ENCODE results near the gene SERINC1.

DNA sequence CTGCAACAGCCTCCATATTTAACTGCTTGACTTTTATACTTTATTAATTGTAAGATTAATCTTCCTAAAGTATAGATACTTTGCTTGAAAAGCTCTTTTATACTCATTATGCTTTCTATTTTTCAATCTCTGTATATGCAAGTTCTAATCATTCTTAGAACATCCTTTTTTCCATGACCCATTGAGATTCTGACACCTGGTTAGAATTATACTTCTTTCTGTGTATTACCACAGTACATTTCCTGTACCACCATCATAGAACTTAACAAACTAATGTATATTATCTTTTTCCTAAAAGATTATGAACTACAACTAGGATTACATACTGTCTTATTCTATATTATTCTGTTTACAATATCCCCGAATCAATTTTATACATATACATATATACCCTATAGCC, 13.5 kb downstream of the SERINC1 start:
- TF ChIP-seq CTCF (IDR thresholded peaks at IDR 0.05 in 2 of 3, conservative IDR thresholded peaks at IDR 0.05 in 1 of 3; ENCODE audit: insufficient read depth in 2 of 3, low read depth in 1 of 3, low read length in 3 of 3) (no peak), BRCA1 (IDR thresholded peaks at IDR 0.05) (no peak), BRCA1 (CRISPR knock-in tag; IDR thresholded peaks at IDR 0.05) (no peak), MYC (IDR thresholded peaks at IDR 0.05; ENCODE audit: low read depth, low read length) (no peak), MYC (CRISPR knock-in tag; IDR thresholded peaks at IDR 0.05; ENCODE audit: borderline replicate concordance, low read depth) (no peak), CBX8 (IDR thresholded peaks at IDR 0.05; ENCODE audit: borderline replicate concordance, extremely low read depth, low read depth, low read length, poor library complexity, severe bottlenecking) (no peak), POLR2A (conservative IDR thresholded peaks at IDR 0.05) (no peak), ZKSCAN1 (IDR thresholded peaks at IDR 0.05; ENCODE audit: low read depth, low read length) (no peak), ZNF511 (CRISPR knock-in tag; IDR thresholded peaks at IDR 0.05) (no peak), NFYB (IDR thresholded peaks at IDR 0.05; ENCODE audit: extremely low read depth, insufficient read length) (no peak), NFIC (IDR thresholded peaks at IDR 0.05) (no peak), TAF7 (tag; IDR thresholded peaks at IDR 0.05) (no peak), FOXO4 (CRISPR knock-in tag; IDR thresholded peaks at IDR 0.05) (no peak), STAG1 (CRISPR knock-in tag; IDR thresholded peaks at IDR 0.05; ENCODE audit: borderline replicate concordance) (no peak), FOXA1 (IDR thresholded peaks at IDR 0.05; ENCODE audit: borderline replicate concordance) (no peak), TRIM24 (IDR thresholded peaks at IDR 0.05) (no peak)
